HG03575 (cell line): ENCODE results near the gene NAALADL2.

Experiments
- ATAC-seq: cut with Tn5 transposase; IDR thresholded peaks from one replicate; pipeline ENCODE4 v1.9.1; 2021; ENCODE audit not compliant: unreplicated experiment, insufficient number of reproducible peaks, low FRiP score; ENCODE audit errors: extremely low read depth

NAALADL2 gene

DNA sequence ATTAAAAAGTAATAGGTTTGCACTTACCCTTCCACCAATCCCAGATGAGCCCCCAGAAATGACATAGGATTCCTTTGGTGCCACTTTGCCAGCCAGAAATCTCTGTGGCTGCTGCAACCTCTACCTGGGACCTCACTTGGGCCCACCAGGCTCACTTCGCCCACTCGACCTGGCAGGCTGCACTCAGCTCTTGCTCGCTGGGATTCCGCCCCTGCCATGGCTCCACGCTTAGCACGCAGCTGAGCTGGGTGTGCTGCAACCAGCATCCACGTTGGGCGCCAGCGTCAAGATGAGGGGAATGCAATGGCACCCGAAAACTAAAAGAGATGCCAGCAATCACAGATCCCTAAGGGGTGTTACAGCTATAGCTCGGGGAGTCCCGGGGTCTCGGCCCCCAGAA lies 761.0 kb downstream of the NAALADL2 start:
- no peak for ATAC-seq

DNA sequence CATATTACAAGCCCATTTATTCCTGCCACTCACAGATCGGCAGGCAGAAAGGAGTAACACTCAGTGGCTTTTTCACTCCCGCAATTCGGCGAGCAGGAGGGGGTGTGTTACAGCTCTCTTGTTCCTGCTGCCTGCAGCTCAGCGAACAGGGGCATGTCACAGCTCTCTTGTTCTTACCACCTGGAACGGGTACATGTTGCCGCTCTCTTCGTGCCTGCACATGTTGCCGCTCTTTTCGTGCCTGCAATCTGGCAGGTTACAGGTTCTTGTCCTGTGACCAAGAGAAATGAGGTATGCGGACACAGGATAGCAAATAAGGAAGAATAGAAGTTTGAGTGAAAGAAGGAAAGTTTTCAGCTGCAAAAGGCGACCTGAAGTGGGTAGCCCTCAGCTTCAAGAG lies 761.4 kb downstream of the NAALADL2 start:
- no peak for ATAC-seq

DNA sequence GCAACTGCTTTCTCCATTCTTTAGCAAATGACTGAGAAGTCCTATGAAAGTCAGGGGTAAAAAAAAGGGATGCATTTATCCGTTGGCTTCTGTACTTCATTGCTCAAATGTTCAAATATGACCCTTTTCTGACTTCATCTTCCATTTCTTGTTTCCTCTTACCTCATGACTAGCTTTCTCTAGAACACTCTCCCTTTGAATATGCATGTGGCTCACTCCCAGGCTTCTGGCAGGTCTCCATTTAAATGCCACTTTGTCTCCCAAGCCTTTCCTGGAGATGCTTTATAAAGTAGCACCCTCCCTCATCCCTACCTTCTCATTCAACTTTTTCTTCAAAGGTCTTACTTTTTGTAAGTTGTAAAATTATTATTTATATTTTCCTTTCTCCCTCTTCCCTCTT lies 781.8 kb downstream of the NAALADL2 start:
- no peak for ATAC-seq

DNA sequence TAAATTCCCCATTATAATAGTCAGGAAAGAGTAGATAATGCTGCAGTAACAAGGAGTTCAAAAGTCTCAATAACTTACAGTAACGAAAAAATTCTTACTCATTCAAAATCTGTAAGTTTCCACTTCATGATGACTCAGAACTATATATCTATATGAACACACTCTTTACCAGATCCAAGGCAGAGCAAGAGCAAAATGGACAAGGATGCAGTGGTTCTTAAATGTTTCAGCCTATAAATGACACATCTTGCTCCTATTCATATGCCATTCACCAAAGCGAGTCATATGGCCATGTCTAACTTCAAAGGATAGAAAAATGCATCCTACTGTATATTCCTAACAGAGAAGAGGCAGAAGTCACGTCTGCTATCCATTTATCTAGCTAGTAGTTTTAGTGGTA lies 787.7 kb downstream of the NAALADL2 start:
- no peak for ATAC-seq

DNA sequence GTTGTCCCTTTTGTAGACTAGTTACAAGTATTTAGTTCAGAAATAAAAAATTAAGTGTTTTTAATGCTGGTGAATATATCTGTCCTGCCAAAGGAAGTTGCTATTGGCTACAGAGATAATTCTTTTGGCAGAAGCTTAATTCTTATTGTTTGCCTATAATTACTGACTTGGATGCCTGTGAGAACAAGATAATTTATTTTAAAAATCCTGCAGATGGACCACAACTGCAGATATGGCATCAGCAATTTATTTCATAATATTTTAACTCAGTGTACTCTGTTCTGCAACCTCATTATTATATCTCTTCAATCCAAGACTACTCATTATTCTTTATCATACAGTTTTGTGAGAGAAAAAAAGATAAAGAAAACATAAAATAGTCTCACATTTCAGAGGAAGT lies 789.8 kb downstream of the NAALADL2 start:
- ATAC-seq: no peak

DNA sequence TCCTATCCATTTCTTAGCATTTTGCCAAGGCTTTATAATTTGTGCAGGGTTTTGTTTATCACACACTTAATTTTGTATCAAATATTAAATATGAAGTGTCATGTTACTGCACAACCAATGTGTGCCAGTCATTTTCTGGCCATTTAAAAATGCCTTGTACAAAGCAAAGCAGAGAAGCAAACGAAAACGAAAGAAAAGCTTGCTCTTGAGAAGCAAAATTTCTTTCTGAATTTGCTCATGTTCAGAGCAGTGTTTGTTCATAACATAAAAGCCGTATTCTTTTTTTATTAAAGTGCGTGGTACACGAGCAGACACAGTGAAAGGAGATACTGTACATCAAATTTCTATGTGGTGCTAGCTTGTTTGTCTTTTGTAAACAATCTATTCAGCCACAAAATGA lies 792.6 kb downstream of the NAALADL2 start:
- no peak for ATAC-seq

DNA sequence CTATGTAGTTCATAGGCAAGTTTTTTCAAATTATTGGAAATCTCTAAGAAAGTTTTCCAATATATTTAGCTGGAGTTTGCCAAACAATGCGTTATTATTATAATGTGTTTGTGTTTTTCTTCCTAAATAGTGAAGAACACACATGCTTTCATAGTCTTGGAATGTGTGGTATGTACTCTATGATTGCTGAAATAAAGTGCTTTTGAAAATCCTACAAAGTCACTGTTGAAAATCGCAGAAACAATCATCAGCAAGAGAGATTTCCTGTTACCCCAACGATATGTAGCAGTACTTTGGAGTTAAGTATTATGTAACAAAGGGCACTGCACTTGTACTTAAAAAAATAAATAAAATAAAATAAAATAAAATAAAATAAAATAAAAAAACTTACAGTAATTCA lies 796.2 kb downstream of the NAALADL2 start:
- ATAC-seq: no peak

DNA sequence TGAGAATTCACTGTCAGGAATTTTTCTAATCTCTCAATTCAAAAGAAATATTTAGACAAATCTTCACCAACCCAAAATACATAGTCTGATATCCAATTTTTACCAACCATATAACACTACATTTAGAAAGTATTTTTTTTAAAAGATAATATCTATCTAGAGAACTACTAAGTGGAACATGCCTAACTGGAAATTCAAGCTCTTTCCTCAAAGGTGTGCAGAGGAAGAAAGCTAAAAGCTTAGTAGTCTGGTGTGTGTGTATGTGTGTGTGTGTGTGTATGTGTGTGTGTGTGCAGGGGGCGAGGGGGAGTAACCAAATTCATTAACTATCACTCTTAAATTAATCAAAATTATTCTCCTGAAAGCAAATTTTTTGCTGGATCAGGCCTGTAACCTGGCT lies 797.3 kb downstream of the NAALADL2 start:
- ATAC-seq: no peak

DNA sequence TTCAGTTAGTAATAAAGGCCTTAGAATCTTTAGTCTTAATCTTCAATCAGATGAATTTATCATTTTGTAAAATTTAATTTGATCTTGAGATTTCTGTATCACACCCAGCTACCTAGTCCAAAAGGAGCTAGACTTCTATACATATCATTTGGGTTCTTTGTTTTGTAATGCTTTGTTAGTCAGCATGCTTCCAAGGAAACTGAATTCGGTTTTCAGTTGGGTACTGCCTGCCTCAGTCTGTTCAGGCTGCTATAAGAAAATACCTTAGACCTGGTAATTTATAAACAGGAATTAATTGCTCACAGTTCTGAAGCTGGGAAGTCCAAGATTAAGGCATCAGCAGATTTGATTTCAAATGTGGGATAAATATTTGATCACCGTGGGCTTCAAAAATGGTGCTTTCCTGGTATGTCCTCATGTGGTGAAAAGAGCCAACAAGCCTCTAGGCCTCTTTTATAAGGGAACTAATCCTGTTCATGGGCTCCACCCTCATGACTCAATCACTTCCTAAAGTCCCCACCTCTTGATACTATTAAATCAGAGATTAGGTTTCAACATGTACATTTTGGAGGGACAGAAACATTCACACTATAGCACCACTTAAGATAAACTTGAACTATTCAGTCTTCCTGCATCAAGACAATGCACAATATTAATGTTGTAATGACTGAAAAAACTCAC lies 800.7 kb downstream of the NAALADL2 start:
- ATAC-seq: no peak

DNA sequence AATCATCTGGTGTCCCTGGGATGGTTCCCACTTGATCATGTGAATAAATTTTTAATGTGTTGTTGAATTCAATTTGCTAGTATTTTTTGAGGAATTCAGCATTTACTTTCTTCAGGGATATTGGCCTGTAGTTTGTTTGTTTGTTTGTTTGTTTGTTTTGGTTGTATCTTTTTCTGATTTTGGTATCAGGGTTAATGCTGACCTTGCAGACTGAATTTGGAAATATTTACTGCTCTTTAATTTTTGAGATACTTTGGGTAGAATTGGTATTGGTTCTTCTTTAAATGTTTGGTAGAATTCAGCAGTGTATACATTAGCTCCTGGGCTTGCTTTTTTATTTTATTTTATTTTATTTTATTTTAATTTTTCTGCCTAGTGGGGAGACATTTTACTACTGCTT lies 803.7 kb downstream of the NAALADL2 start:
- no peak for ATAC-seq

DNA sequence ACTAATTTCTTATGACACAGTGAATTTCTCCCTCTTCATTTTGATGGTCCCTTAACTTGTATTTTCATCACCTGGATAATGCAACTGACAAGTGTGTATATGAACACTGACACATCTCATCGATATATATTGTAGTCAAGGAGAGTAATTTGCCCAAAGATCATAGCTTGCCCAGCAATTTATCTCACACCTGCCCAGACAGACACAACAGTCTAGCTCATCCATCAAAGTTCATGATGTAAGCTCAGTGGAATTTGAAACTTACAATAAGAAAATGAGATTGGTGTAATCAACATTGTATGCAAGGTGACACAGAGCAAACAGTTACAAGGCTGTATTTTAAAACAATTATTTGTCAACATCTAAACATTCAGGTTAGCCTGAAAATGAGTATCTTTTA lies 805.8 kb downstream of the NAALADL2 start:
- no peak for ATAC-seq

DNA sequence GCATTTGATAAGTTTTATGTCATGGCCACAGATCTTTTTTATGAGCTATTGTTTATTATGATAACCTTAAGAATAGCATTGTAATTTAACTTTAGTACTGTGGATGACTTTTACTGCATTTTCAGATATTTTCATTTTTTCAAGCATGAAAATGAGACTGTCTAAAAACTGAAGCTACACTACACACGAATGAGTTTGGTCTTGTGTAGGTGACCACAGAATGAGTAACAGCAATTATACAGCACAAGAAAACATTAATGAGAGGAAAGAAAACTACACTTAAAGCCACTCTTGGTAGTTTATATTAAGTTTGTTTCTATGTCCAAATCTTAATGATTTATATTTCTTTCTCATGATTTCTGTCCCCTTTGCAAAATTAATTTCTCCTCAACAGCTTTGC lies 809.2 kb downstream of the NAALADL2 start:
- ATAC-seq: no peak

DNA sequence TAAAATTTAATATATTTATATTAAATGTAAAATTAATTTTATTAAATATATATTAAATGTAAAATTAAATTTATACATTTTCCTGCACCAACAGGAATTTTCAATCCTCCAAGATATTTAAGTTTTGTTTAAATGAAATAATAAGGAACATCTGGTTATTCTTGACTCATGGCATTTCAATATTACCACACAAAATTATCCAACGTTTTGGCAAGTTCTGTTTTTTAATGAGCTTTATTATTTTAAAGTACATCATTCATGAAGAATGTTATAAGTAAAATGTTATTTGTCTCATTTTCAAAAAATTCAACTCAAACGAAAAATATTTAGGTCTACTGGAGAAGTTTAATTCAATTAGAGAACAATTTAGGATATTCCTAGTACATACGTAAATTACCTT lies 811.4 kb downstream of the NAALADL2 start:
- no peak for ATAC-seq

DNA sequence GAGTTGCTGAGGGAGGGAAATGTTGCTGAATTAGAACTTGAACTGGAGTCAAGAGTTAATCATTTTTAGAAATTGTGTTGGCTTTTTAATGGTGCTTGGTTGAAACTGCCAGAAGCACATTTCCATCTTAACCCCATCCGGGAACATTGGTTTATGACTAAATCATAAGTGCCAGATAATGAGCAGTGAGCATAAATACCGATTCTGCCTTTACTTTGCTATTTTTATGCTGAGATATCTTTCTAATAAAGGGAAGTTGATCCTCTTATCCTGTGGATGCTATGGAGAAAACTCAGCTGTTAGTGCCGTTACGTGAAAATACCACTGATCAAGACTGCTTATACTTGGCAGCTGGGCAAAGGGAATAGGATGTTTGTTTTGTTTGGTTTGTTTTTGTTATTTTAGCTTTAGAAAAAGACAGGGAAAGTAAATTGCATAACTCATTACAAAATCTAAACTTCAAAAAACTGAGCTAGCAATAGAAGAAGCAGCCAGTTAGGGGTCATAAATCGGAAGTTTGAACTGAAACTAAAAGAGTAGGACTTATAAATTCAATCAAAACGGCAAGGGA lies 813.1 kb downstream of the NAALADL2 start:
- ATAC-seq: no peak

DNA sequence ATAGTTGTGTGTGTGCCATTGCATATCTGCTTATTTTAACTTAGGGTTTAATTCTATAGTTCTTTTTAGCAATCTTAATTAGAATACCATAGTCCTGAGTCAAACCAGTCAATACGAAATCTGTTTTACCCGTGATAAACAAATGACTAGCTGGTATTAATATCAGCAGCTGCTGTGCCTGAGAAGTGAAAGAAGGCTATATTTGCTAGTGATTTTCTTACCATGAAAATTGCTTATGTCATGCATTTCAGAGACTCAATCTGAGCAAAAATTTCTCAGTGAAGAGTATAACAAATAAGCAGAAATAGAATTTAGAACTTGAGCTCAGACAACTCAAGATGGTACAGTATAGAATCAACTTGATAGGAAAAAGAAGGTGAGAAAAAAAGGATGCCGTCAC lies 820.4 kb downstream of the NAALADL2 start:
- no peak for ATAC-seq

DNA sequence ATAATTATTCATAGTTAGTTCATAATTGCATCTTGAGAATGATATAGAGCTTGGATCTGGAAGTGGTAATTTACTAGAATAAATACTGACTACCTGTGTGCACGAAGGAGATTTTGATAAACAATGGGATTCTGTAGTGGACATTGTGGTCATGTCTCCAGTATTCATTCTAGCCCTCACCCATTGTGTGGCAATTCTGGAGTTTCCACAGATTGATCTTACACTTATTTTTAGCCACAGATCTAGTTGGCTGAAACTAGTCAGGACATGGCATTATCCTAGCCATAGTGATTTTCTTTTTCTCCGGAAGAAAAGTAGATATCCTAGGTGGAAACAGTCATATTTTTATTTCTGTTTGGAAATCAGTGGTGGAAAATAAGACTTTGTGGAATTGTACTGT lies 833.1 kb downstream of the NAALADL2 start:
- no peak for ATAC-seq

DNA sequence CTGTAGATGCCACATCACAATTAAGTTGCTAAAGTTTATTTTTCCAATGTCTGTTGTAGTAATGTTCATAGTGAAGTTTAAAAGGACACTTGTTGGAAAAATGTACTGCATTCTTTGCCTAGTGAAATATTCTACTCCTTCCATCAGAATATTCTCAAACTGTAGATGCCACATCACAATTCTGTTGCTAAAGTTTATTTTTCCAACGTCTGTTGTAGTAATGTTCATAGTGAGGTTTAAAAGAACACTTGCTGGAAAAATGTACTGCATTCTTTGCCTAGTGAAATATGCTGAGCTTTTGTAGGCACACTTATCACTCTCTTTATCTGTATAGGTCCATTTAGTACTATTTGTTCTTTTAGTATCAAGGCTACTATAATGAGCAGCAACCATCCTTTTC lies 836.1 kb downstream of the NAALADL2 start:
- no peak for ATAC-seq

DNA sequence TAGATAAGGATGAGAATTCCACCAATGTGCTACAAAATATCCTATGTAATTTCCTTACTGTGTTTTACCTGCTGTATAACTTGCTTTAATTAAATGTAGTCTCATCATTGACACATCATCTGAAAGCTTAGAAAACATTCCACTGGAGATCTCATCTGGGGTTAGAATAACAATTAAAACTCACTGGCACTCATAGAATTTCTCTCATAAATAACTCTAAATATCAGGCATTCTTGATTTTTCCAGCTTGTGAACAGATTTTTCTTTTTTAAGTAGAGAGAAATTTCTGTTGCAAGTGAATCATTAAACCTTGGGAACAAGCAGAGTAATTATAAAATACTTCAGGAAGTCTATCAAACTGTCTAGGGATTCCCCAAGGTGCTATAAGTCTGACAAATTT lies 843.8 kb downstream of the NAALADL2 start:
- no peak for ATAC-seq

DNA sequence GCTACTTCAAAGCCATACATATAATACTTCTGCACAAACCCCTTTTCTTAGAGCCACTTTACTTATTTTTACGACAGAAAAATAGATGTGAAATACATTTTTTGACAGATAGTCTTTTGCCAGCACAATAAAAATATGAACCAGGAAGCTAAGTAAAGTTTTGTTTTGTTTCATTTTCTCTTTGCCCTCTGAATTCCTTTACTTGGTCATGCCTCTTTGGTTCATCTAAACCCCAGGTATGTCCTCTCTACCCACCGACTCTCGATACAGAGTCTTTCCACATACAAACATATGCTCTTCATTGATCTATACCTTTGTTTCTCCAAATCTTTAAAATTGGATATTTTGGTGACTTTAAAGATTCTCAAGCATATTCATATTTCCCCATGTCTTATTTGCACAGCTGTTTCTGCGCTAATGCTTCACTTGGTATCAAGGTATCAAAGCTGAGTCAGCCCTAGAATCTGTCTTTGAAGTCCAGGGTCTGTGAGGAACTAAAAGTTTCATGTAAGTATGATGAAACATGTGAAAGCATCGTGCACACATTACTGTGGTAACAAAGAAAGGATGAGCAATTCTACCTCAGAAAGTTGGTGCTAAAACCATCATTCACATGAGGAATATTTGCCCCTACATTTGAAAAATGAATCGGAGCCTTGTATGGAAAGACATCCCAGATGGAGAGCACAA lies 845.4 kb downstream of the NAALADL2 start:
- ATAC-seq: no peak

DNA sequence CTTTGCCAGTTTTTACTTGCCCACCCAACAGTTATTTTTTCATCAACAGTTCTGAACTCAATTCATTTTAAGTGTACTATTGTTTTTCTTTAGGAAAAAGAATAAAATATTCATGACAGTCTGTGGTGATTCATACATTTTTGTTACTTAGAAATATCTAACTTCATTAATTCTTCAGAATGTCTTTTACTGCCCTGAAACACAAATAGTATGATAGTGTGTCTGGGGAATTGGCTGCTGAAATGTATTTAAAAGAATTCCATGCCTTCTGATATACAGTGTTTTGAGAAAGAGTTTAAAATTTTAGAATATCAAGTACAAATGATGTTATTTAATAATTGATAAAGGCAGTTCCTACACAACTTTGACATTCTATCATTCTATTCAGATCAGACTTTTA lies 854.1 kb downstream of the NAALADL2 start:
- ATAC-seq: no peak

DNA sequence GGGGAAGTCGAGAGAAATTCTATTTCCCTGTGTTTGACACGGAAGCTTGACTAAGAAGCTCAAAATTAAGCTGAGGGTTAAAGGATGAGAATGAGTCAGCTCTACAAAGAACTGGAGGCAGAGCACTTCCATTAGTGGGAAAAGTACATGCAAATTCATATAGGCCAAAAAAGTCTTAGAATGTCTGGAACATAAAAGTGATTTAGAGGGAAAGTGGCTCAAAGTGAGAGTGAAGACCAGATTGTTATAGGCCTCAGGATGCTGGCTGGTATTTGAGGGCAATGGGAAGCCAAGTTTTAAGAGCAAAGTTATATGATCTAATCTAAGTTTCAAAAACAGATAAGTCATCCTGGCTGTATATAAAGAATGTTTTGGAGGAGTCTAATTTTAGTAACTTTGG lies 857.3 kb downstream of the NAALADL2 start:
- ATAC-seq: no peak
